Peyer's patch (tissue), 4 donors: ENCODE results near the gene PDZD2. TPM values are rescaled to one million over a fixed set of nuclear protein-coding genes. Genes with fewer than 3 reads are reported as not detected.

Source experiments
- DNase-seq, 3 donors: peaks; one replicate each; pipeline ENCODE4 v3.0.0-alpha.2; 2017 to 2019
- H3K27ac ChIP-seq, 4 donors: fragments of 200-600 bp; sonication (generic); one replicate each; pipeline ENCODE4 v1.5.1; 2016 to 2019
- H3K27me3 ChIP-seq, 2 donors: fragments of 200-600 bp; sonication (generic); one replicate each; pipeline ENCODE4 v1.5.1; 2019
- H3K36me3 ChIP-seq, 3 donors: fragments of 200-600 bp; sonication (generic); one replicate each; pipeline ENCODE4 v1.5.1; 2016 to 2019
- H3K4me1 ChIP-seq, 4 donors: fragments of 200-600 bp; sonication (generic); one replicate each; pipeline ENCODE4 v1.5.1; 2016 to 2019
- H3K4me3 ChIP-seq, 4 donors: fragments of 200-600 bp; sonication (generic); 1 replicate in 3 of 4; 2 replicates in 1 of 4; pipeline ENCODE4 v1.5.1; 2016 to 2019; ENCODE audit warnings: mild to moderate bottlenecking in 1 of 4
- H3K9me3 ChIP-seq, 4 donors: fragments of 200-600 bp; sonication (generic); one replicate each; pipeline ENCODE4 v1.5.1; 2016 to 2019; ENCODE audit warnings: mild to moderate bottlenecking in 1 of 4
- POLR2A ChIP-seq, 2 donors: fragments of 450-650 bp; IDR thresholded peaks; one replicate each; pipeline ENCODE4 v1.5.1; 2017; ENCODE audit warnings: antibody characterized with exemption in 2 of 2, mild to moderate bottlenecking in 2 of 2, moderate library complexity in 2 of 2
- total RNA-seq, 4 donors: library from RNA; depleted of rRNA; stranded (reverse); fragments of >200 nt; gene quantifications; one replicate each; pipeline ENCODE4 v1.1.0, GENCODE V29; 2016
- TF ChIP-seq, protein P1 (sequence below), 6 experiments: fragments of 450-650 bp in 4 of 6; fragments of 200-600 bp in 2 of 6; sonication (generic) in 1 of 6; IDR thresholded peaks; one replicate each; pipeline ENCODE4 v1.5.1; 2017 to 2019; ENCODE audit warnings: antibody characterized with exemption in 6 of 6, mild to moderate bottlenecking in 3 of 6, moderate library complexity in 1 of 6

Gene PDZD2
- total RNA-seq, 4 donors from 2014 or later: 0.53 to 7.4 (median 3.0) TPM

DNA sequence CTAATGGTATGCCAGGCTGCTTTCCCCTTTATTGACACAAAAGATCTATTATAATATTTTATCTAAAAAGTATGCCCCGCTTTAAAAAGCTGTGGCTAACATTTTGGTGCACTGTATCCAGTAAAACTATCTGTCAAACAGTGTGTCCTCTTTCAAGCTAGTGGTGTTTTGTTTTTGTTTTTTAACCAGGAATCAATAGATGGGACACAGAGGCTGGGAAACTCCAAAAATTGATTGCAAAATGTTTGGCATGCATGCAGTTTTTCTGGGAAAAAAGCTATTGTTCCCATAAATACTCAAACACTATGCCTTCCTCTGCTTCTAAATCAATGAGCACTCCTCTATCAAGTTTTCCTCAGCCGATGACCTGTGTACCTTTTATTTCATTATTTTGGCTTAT lies 34.3 kb upstream of the PDZD2 start:
- H3K4me3 ChIP-seq: no peak overlapping the region
- no peak for DNase-seq
- no peaks in the 10 kb centered on the region for H3K4me1 ChIP-seq
- H3K27ac ChIP-seq: no peak overlapping the region
- no peak for TF ChIP-seq POLR2A (IDR thresholded peaks at IDR 0.05)
- TF ChIP-seq, protein P1, sequence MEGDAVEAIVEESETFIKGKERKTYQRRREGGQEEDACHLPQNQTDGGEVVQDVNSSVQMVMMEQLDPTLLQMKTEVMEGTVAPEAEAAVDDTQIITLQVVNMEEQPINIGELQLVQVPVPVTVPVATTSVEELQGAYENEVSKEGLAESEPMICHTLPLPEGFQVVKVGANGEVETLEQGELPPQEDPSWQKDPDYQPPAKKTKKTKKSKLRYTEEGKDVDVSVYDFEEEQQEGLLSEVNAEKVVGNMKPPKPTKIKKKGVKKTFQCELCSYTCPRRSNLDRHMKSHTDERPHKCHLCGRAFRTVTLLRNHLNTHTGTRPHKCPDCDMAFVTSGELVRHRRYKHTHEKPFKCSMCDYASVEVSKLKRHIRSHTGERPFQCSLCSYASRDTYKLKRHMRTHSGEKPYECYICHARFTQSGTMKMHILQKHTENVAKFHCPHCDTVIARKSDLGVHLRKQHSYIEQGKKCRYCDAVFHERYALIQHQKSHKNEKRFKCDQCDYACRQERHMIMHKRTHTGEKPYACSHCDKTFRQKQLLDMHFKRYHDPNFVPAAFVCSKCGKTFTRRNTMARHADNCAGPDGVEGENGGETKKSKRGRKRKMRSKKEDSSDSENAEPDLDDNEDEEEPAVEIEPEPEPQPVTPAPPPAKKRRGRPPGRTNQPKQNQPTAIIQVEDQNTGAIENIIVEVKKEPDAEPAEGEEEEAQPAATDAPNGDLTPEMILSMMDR (IDR thresholded peaks at IDR 0.05): no peak
- H3K27me3 ChIP-seq: no peaks in the 10 kb centered on the region
- no peaks in the 10 kb centered on the region for H3K9me3 ChIP-seq
- H3K36me3 ChIP-seq: no peaks in the 10 kb centered on the region

- H3K27ac ChIP-seq: no peak overlapping the region
- H3K9me3 ChIP-seq: no peaks in the 10 kb centered on the region
- no peak for DNase-seq
- H3K4me3 ChIP-seq: no peak overlapping the region
- H3K4me1 ChIP-seq: no peaks in the 10 kb centered on the region
- H3K27me3 ChIP-seq: no peaks in the 10 kb centered on the region
- no peaks in the 10 kb centered on the region for H3K36me3 ChIP-seq
- TF ChIP-seq POLR2A (IDR thresholded peaks at IDR 0.05): no peak
- TF ChIP-seq, protein P1 (IDR thresholded peaks at IDR 0.05): no peak
Observed at GRCh38 chr5:31605920-31606319, 33.0 kb upstream of the PDZD2 start.

- TF ChIP-seq POLR2A (IDR thresholded peaks at IDR 0.05): no peak
- TF ChIP-seq, protein P1 (IDR thresholded peaks at IDR 0.05): no peak
- no peaks in the 10 kb centered on the region for H3K27me3 ChIP-seq
- no peaks in the 10 kb centered on the region for H3K9me3 ChIP-seq
- no peak for DNase-seq
- no peaks in the 10 kb centered on the region for H3K36me3 ChIP-seq
- H3K4me1 ChIP-seq: no peaks in the 10 kb centered on the region
- no peak overlapping the region for H3K4me3 ChIP-seq
- no peak overlapping the region for H3K27ac ChIP-seq
Observed at GRCh38 chr5:31607546-31607945, 31.4 kb upstream of the PDZD2 start.

DNA sequence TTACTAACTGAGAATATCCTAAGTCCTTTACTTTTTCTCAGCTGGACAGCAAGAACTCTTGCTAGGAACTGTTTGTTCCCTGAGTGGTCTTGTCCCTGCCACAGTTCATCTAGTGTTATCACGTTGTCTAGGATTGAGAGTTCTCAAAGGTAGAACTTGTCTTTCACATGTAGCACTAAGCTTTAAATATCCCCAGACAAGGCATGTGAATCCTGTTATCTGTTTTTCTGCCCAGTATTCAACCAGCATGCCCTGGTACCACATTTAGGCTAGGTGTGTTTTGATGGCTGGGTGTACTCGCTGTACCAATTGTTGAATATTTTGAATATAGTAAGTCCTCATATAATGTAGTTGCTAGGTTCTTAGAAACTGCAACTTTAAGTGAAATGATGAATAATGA lies 27.9 kb upstream of the PDZD2 start:
- no peak for TF ChIP-seq POLR2A (IDR thresholded peaks at IDR 0.05)
- TF ChIP-seq, protein P1 (IDR thresholded peaks at IDR 0.05): no peak
- no peaks in the 10 kb centered on the region for H3K36me3 ChIP-seq

GRCh38 chr5:31613651-31614050 lies 25.3 kb upstream of the PDZD2 start:
- TF ChIP-seq POLR2A (IDR thresholded peaks at IDR 0.05): no peak
- TF ChIP-seq, protein P1 (IDR thresholded peaks at IDR 0.05): no peak
- H3K27me3 ChIP-seq: no peaks in the 10 kb centered on the region
- H3K36me3 ChIP-seq: no peaks in the 10 kb centered on the region
- no peaks in the 10 kb centered on the region for H3K9me3 ChIP-seq
- H3K4me3 ChIP-seq: no peak overlapping the region
- H3K4me1 ChIP-seq: no peaks in the 10 kb centered on the region
- no peak for DNase-seq
- no peak overlapping the region for H3K27ac ChIP-seq

More for the DNA sequence above, 27.9 kb upstream of the PDZD2 start:
- H3K27me3 ChIP-seq: no peaks in the 10 kb centered on the region
- H3K4me1 ChIP-seq: no peaks in the 10 kb centered on the region
- no peak overlapping the region for H3K4me3 ChIP-seq
- no peaks in the 10 kb centered on the region for H3K9me3 ChIP-seq
- H3K27ac ChIP-seq: no peak overlapping the region
- no peak for DNase-seq
